IMR-90 (cell line): ENCODE measurements around the gene TAF11. TPM values are rescaled to one million over a fixed set of nuclear protein-coding genes. Genes with fewer than 3 reads are reported as not detected.
A peak's percentile ranks its signal among the peaks of the same experiment; 100 is the strongest.

ENCODE experiments used
- ATAC-seq: fragments of 200-7000 bp; cut with Tn5 transposase; 2 replicates; pipeline ENCODE4 v1.9.1; 2020; ENCODE audit warnings: low read depth, mild to moderate bottlenecking, moderate library complexity
- BruUV-seq: library from RNA; stranded (reverse); fragments of 400-500 nt; replicated peaks from 2 replicates; lab custom pipeline; 2021; lab: Mats Ljungman, UMichigan
- CTCF ChIA-PET: fragments of 300-600 bp; formaldehyde crosslinking; extraction: SDS; loops from one replicate; lab custom pipeline; 2021; ENCODE audit warnings: antibody characterized with exemption; lab: Yijun Ruan, JAX
- POLR2A ChIA-PET: fragments of 300-600 bp; sonication (Branson Sonifier 250); formaldehyde crosslinking; loops from one replicate; lab custom pipeline; 2022; ENCODE audit warnings: antibody characterized with exemption; ENCODE audit not compliant: unreplicated experiment; lab: Charles Lee
- DNase-seq: peaks from one replicate; pipeline ENCODE4 v3.0.0; 2013
- H2AFZ ChIP-seq: replicated peaks from 2 replicates; pipeline ENCODE3; 2013; ENCODE audit warnings: low read length, mild to moderate bottlenecking; ENCODE audit not compliant: poor library complexity
- H2AK5ac ChIP-seq: 2 replicates; pipeline ENCODE4 v1.6.1; 2013; ENCODE audit warnings: low read depth, low read length, inconsistent platforms
- H2AK9ac ChIP-seq: replicated peaks from 2 replicates; pipeline ENCODE3; 2013; ENCODE audit warnings: mild to moderate bottlenecking, low read depth, low read length, moderate library complexity; ENCODE audit not compliant: poor library complexity
- H2BK120ac ChIP-seq: 2 replicates; pipeline ENCODE4 v1.6.1; 2013; ENCODE audit warnings: low read depth, low read length, inconsistent platforms
- H2BK15ac ChIP-seq: 3 replicates; pipeline ENCODE4 v1.6.1; 2013; ENCODE audit warnings: low read depth, low read length, inconsistent platforms
- H2BK20ac ChIP-seq: 2 replicates; pipeline ENCODE4 v1.6.1; 2013; ENCODE audit warnings: low read depth, mild to moderate bottlenecking, inconsistent platforms, low read length, moderate library complexity
- H2BK5ac ChIP-seq: 2 replicates; pipeline ENCODE4 v1.6.1; 2013; ENCODE audit warnings: mild to moderate bottlenecking, low read depth, low read length, inconsistent platforms; ENCODE audit not compliant: poor library complexity, severe bottlenecking
- H3K14ac ChIP-seq: replicated peaks from 2 replicates; pipeline ENCODE4 v1.6.1; 2013; ENCODE audit warnings: low read depth, low read length, inconsistent platforms
- H3K18ac ChIP-seq: 2 replicates; pipeline ENCODE4 v1.6.1; 2013; ENCODE audit warnings: low read depth, low read length, control low read depth
- H3K23ac ChIP-seq: 2 replicates; pipeline ENCODE4 v1.6.1; 2013; ENCODE audit warnings: low read depth, low read length, inconsistent platforms
- H3K27ac ChIP-seq: 2 replicates; pipeline ENCODE4 v1.5.1; 2013; ENCODE audit warnings: mild to moderate bottlenecking, control low read depth, low read length; ENCODE audit not compliant: insufficient read depth
- H3K27me3 ChIP-seq: 2 replicates; pipeline ENCODE4 v1.6.1; 2013; ENCODE audit warnings: low read length; ENCODE audit not compliant: control insufficient read depth, insufficient read depth
- H3K36me3 ChIP-seq: 2 replicates; pipeline ENCODE4 v1.6.1; 2013; ENCODE audit warnings: low read length, mixed read lengths; ENCODE audit not compliant: control insufficient read depth, insufficient read depth
- H3K4ac ChIP-seq: 2 replicates; pipeline ENCODE4 v1.6.1; 2013; ENCODE audit warnings: low read depth, low read length, inconsistent platforms
- H3K4me1 ChIP-seq: 2 replicates; pipeline ENCODE4 v1.6.1; 2013; ENCODE audit warnings: low read length, mixed read lengths; ENCODE audit not compliant: control insufficient read depth, insufficient read depth
- H3K4me2 ChIP-seq: 2 replicates; pipeline ENCODE4 v1.6.1; 2013; ENCODE audit warnings: low read depth, mild to moderate bottlenecking, control low read depth, low read length, moderate library complexity
- H3K4me3 ChIP-seq: 2 replicates; pipeline ENCODE4 v1.5.1; 2013; ENCODE audit warnings: low read depth, mild to moderate bottlenecking, control low read depth, low read length, moderate library complexity; ENCODE audit not compliant: insufficient read depth
- H3K56ac ChIP-seq: 2 replicates; pipeline ENCODE4 v1.6.1; 2013; ENCODE audit warnings: low read length, inconsistent platforms; ENCODE audit not compliant: insufficient read depth; ENCODE audit errors: extremely low read depth
- H3K79me1 ChIP-seq, 2 experiments: 2 replicates each; pipeline ENCODE4 v1.6.1; 2013; ENCODE audit warnings: low read length in 2 of 2, inconsistent platforms in 1 of 2, low read depth in 1 of 2
- H3K9ac ChIP-seq: 2 replicates; pipeline ENCODE4 v1.6.1; 2013; ENCODE audit warnings: low read depth, low read length, control low read depth
- H3K9me1 ChIP-seq: 2 replicates; pipeline ENCODE4 v1.6.1; 2013; ENCODE audit warnings: low read length, inconsistent platforms; ENCODE audit not compliant: insufficient read depth
- H3K9me3 ChIP-seq: 2 replicates; pipeline ENCODE4 v1.6.1; 2013; ENCODE audit warnings: low read length; ENCODE audit not compliant: control insufficient read depth, insufficient read depth
- H4K20me1 ChIP-seq: 2 replicates; pipeline ENCODE4 v1.6.1; 2013; ENCODE audit warnings: low read length, inconsistent platforms; ENCODE audit not compliant: insufficient read depth
- H4K5ac ChIP-seq: 2 replicates; pipeline ENCODE4 v1.6.1; 2013; ENCODE audit warnings: mild to moderate bottlenecking, low read depth, low read length, control low read depth
- H4K8ac ChIP-seq, 2 experiments: 2 replicates each; pipeline ENCODE4 v1.6.1; 2013; ENCODE audit warnings: low read depth in 2 of 2, low read length in 2 of 2, control low read depth in 1 of 2, inconsistent platforms in 1 of 2
- H4K91ac ChIP-seq: 2 replicates; pipeline ENCODE4 v1.6.1; 2013; ENCODE audit warnings: low read depth, low read length, inconsistent platforms; ENCODE audit not compliant: insufficient read depth
- BHLHE40 ChIP-seq: fragments of 150-350 bp; IDR thresholded peaks from 2 replicates; pipeline ENCODE4 v1.6.1; 2016; ENCODE audit warnings: mild to moderate bottlenecking, low read depth, low read length
- ELK1 ChIP-seq: fragments of 150-350 bp; IDR thresholded peaks from 2 replicates; pipeline ENCODE4 v1.6.1; 2016; ENCODE audit warnings: low read depth, mild to moderate bottlenecking, low read length, moderate library complexity, borderline replicate concordance
- MAFK ChIP-seq: IDR thresholded peaks from 2 replicates; pipeline ENCODE4 v1.6.1; 2012; ENCODE audit warnings: low read depth, low read length, improper control_type of control experiment
- MAZ ChIP-seq: IDR thresholded peaks from 2 replicates; pipeline ENCODE4 v1.6.1; 2012; ENCODE audit warnings: low read depth, mild to moderate bottlenecking, low read length, improper control_type of control experiment, moderate library complexity, borderline replicate concordance
- SMC3 ChIP-seq: fragments of 150-350 bp; IDR thresholded peaks from 2 replicates; pipeline ENCODE4 v1.6.1; 2016; ENCODE audit warnings: low read depth, mild to moderate bottlenecking, antibody characterized with exemption, low read length, moderate library complexity
- WGBS, 2 experiments: methylation state at CpG; one replicate each; pipeline versions ENCODE4 v1.1.5 to v1.1.7; 2013; ENCODE audit warnings: missing lambda C conversion rate in 2 of 2; ENCODE audit not compliant: insufficient read length in 1 of 2; ENCODE audit errors: extremely low coverage in 2 of 2; 5-methylcytosine and 5-hydroxymethylcytosine counted together
- dilution Hi-C: fragments of 300-500 bp; cut with HindIII; formaldehyde crosslinking; loops from one replicate; pipeline ENCODE4 v1.14.3; 2018; ENCODE audit warnings: low sequenced_read_pairs; ENCODE audit not compliant: unreplicated experiment
- in situ Hi-C: fragments of 300-500 bp; cut with MboI; formaldehyde crosslinking; loops from 3 replicates; pipeline ENCODE4 v1.14.3; 2019; ENCODE audit warnings: low sequenced_read_pairs, inconsistent platforms, mixed read lengths
- intact Hi-C: fragments of 100-400 bp; cut with micrococcal nuclease; formaldehyde crosslinking; loops from 2 replicates; pipeline ENCODE4 v1.10.0; 2022
- polyA plus RNA-seq, 3 experiments: library from polyadenylated mRNA; depleted of rRNA; stranded (reverse); fragments of >200 nt; gene quantifications; 2 replicates each; pipeline ENCODE4 v1.2.3, GENCODE V29; 2012; ENCODE audit warnings: low replicate concordance in 1 of 3
- total RNA-seq: library from RNA; depleted of rRNA; stranded (reverse); fragments of >200 nt; gene quantifications from 2 replicates; pipeline ENCODE4 v1.2.3, GENCODE V29; 2012
- TF ChIP-seq, protein P1 (sequence below): conservative IDR thresholded peaks from 2 replicates; pipeline ENCODE4 v1.5.1; 2012; ENCODE audit warnings: mild to moderate bottlenecking, low read depth, low read length, improper control_type of control experiment

TAF11 gene
- total and polyA plus RNA-seq, 2 of the 4 experiments (the other 2 are of a cell fraction), result 12.7 to 23.3 TPM

DNA sequence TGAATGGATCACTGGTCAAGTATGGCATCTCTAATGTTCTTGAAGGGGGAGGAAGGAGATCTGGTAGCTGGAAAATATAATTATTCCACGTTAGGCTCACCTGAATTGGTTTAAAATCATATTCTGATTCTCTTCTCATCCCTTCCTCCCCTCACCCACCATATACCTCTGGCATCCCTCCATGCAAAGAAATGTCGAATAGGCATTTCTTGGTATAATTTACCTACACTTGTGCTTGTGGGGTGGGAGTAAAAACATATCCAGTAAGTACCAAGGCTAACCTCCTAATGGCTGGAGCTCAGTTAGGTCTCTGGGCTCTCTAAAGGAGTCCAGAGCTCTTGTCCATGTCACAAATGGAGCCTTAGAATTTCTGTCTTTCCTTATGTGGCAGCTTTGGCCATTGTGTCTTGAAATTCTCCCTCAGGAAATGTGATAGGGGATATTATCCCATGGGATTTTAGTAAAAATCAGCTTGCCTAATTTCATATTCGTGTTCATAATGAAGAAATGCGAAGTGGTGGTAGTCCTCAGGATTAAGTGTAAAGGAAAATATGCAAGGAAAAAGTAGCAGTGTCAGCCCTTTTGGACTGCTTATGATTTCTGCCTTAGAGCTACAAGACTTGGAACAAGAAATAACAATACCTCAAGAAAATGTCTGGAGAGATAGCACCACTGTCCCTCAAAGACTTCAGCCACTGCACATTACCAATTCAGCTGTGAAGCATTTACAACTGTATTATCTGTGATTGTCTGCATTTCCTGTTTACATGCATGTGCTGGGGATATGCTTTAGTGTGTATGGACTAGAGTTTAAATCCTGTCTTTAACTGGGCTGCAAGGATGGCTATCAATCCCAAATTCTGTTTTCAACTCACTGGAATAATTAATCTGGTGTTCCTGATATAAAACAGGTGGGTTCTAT lies 12.3 kb downstream of the TAF11 start:
- H3K36me3 ChIP-seq, result peaks cover 36% of the 10 kb centered on the region
- no peak overlapping the region for H2AFZ ChIP-seq
- no peak overlapping the region for H4K91ac ChIP-seq
- no peaks in the 10 kb centered on the region for H3K4me1 ChIP-seq
- no peak overlapping the region for H4K5ac ChIP-seq
- no TSS peak for BruUV-seq
- no peak overlapping the region for H2BK5ac ChIP-seq
- no peak overlapping the region for H2BK20ac ChIP-seq
- no peak for DNase-seq
- no peak overlapping the region for H3K23ac ChIP-seq
- ChIA-PET POLR2A (no interaction called here), CTCF (no interaction called here)
- H2BK120ac ChIP-seq, result no peak overlapping the region
- H3K9me3 ChIP-seq, result no peaks in the 10 kb centered on the region
- ATAC-seq, result no peak
- no peak overlapping the region for H3K27ac ChIP-seq
- H4K8ac ChIP-seq, result no peak overlapping the region
- no peak overlapping the region for H3K4me3 ChIP-seq
- H3K4me2 ChIP-seq, result no peak overlapping the region
- H3K9ac ChIP-seq, result no peak overlapping the region
- no peaks in the 10 kb centered on the region; the same call in 1 of the 2 replicates for H4K20me1 ChIP-seq
- no peak for TF ChIP-seq SMC3
- 0 out of 2 replicates have a peak, but pooled peaks have one; percentile 21 for TF ChIP-seq MAFK
- TF ChIP-seq, protein P1, sequence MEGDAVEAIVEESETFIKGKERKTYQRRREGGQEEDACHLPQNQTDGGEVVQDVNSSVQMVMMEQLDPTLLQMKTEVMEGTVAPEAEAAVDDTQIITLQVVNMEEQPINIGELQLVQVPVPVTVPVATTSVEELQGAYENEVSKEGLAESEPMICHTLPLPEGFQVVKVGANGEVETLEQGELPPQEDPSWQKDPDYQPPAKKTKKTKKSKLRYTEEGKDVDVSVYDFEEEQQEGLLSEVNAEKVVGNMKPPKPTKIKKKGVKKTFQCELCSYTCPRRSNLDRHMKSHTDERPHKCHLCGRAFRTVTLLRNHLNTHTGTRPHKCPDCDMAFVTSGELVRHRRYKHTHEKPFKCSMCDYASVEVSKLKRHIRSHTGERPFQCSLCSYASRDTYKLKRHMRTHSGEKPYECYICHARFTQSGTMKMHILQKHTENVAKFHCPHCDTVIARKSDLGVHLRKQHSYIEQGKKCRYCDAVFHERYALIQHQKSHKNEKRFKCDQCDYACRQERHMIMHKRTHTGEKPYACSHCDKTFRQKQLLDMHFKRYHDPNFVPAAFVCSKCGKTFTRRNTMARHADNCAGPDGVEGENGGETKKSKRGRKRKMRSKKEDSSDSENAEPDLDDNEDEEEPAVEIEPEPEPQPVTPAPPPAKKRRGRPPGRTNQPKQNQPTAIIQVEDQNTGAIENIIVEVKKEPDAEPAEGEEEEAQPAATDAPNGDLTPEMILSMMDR, result no peak
- no peak for TF ChIP-seq MAZ
- TF ChIP-seq BHLHE40, result no peak
- TF ChIP-seq ELK1, result no peak
- no peak overlapping the region for H2AK9ac ChIP-seq
- in situ Hi-C loops (no loop called here), dilution Hi-C loops (no loop called here), intact Hi-C loops (no loop called here)
- no peak overlapping the region for H2BK15ac ChIP-seq
- no peaks in the 10 kb centered on the region for H3K27me3 ChIP-seq
- no peak overlapping the region for H2AK5ac ChIP-seq
- no peak overlapping the region for H3K56ac ChIP-seq
- no peak overlapping the region for H3K18ac ChIP-seq
- peaks cover 4% of the 10 kb centered on the region; the same call in 1 of the 2 replicates for H3K9me1 ChIP-seq
- no CpG with 5 or more reads among the region's 4 CpGs for WGBS, 2 experiments
- peaks cover 5 to 6% of the 10 kb centered on the region in 2 experiments; a peak in 1 of 4 replicates for H3K79me1 ChIP-seq
- no peak overlapping the region for H3K14ac ChIP-seq
- H3K4ac ChIP-seq, result no peak overlapping the region
